ENCODE results near the gene LRRC4C. TPM values are rescaled to one million over a fixed set of nuclear protein-coding genes. Genes with fewer than 3 reads are reported as not detected.

LRRC4C gene
- total RNA-seq, 2 donors from 2014 or later, result 2.7 to 2.8 TPM

GRCh38 chr11:41247621-41248020 lies 211.8 kb downstream of the LRRC4C start:
- TF ChIP-seq CTCF (IDR thresholded peaks at IDR 0.05), result no peak
- H3K4me1 ChIP-seq, result no peaks in the 10 kb centered on the region
- no peaks in the 10 kb centered on the region for H3K9me3 ChIP-seq
- no peak overlapping the region for H3K4me3 ChIP-seq
- DNase-seq (ENCODE audit: low spot score), result no peak
- no peak overlapping the region for H3K27ac ChIP-seq
- no peaks in the 10 kb centered on the region for H3K27me3 ChIP-seq
- H3K36me3 ChIP-seq, result no peaks in the 10 kb centered on the region

DNA sequence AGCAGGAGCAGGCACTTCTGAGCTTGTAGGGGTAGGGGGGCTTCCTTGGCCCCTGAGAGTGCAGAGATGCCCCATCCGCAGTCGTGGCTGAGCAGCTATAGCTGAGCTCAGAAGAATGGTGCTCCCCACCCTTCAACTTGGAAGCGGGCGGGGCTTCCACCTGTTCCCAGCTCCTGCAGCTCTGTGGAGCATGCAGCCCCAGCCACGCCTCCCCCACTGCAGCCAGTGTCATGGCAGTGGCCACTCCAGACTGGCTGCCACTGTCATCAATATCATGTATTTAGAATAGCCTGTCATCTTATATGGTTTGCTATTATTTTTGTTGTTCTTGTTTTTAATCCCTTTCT lies 213.1 kb downstream of the LRRC4C start:
- DNase-seq (ENCODE audit: low spot score), result no peak
- Histone ChIP-seq H3K4me1 (no peaks in the 10 kb centered on the region), H3K27ac (no peak overlapping the region), H3K4me3 (no peak overlapping the region), H3K36me3 (no peaks in the 10 kb centered on the region), H3K27me3 (no peaks in the 10 kb centered on the region), H3K9me3 (no peaks in the 10 kb centered on the region)
- TF ChIP-seq CTCF (IDR thresholded peaks at IDR 0.05), result no peak

DNA sequence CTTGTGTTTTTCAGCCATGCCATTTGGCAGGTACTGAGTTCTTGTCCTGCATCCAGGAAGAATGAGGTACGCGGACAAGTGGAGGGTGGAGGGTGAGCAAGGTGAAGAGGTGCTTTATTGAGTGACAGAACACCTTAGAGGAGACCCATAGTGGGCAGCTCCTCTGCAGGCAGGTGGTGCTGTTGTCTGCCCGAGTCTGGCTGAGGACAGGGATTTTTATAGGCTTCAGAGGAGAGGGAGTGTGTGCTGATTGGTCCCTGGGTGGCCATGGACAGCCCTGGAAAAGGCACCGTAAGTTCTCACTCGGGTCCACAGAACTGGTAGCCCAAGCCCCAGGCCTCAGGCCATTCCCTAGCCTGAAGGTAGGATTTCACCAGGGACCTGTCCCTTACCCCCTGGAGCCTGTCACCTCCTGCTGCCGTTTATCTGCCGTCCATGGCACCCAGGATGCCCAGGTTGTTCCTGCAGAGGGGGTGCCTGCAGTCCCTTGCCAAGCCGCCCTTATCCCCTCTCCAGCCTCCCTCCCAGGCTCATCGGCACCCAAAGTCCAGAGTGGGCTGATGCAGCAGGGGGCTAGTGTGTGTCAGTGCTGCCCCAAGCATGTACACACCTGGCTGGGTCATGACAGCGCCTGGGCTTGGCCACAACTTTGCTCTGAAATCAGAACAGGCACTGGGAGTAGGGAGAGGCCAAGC lies 213.6 kb downstream of the LRRC4C start:
- Histone ChIP-seq H3K36me3 (no peaks in the 10 kb centered on the region), H3K9me3 (no peaks in the 10 kb centered on the region), H3K4me3 (no peak overlapping the region), H3K27ac (no peak overlapping the region), H3K27me3 (no peaks in the 10 kb centered on the region), H3K4me1 (no peaks in the 10 kb centered on the region)
- TF ChIP-seq CTCF (IDR thresholded peaks at IDR 0.05), result peak in 1 of 2 donors; percentile 49
- DNase-seq (ENCODE audit: low spot score), result no peak

DNA sequence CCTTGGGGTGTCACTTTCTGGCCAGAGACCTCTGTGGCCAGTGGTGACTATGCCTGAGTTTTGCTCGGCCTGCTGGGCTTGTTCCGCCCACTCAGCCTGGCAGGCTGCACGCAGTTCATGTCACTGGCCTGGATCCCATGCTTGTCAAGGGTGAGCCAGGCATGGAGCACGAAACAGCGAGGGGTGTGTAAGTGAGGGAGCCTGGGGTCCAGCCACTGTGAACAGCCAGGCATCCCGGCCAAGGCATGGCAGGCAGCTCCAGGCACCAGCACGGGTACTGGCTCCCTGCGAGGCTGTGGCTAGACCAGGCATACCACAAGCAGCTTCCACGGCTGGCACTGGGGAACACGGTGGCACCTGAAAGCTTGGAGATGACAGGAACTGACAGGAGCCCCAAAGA lies 214.3 kb downstream of the LRRC4C start:
- no peak for DNase-seq (ENCODE audit: low spot score)
- Histone ChIP-seq H3K9me3 (no peaks in the 10 kb centered on the region), H3K27ac (no peak overlapping the region), H3K27me3 (no peaks in the 10 kb centered on the region), H3K36me3 (no peaks in the 10 kb centered on the region), H3K4me1 (no peaks in the 10 kb centered on the region), H3K4me3 (no peak overlapping the region)
- TF ChIP-seq CTCF (IDR thresholded peaks at IDR 0.05), result no peak

GRCh38 chr11:41237382-41237781 lies 222.1 kb downstream of the LRRC4C start:
- TF ChIP-seq CTCF (IDR thresholded peaks at IDR 0.05), result no peak
- no peaks in the 10 kb centered on the region for H3K4me1 ChIP-seq
- H3K27me3 ChIP-seq, result no peaks in the 10 kb centered on the region
- no peaks in the 10 kb centered on the region for H3K36me3 ChIP-seq
- no peak overlapping the region for H3K27ac ChIP-seq
- no peak overlapping the region for H3K4me3 ChIP-seq
- no peak for DNase-seq (ENCODE audit: low spot score)
- H3K9me3 ChIP-seq, result no peaks in the 10 kb centered on the region

- Histone ChIP-seq H3K36me3 (no peaks in the 10 kb centered on the region), H3K4me3 (no peak overlapping the region), H3K27ac (no peak overlapping the region), H3K4me1 (no peaks in the 10 kb centered on the region), H3K27me3 (no peaks in the 10 kb centered on the region), H3K9me3 (no peaks in the 10 kb centered on the region)
- no peak for DNase-seq (ENCODE audit: low spot score)
- no peak for TF ChIP-seq CTCF (IDR thresholded peaks at IDR 0.05)
These were observed 223.8 kb downstream of the LRRC4C start for GRCh38 chr11:41235668-41236067.

Data from right atrium auricular region (tissue), 2 donors.